ENCODE data around the gene CLECL1. TPM values are rescaled to one million over a fixed set of nuclear protein-coding genes. Genes with fewer than 3 reads are reported as not detected.

Gene CLECL1
- total RNA-seq, 1 donor from 2014 or later: not detected

- Mint-ChIP-seq H3K9me3 (ENCODE audit: unreplicated experiment) (peaks cover 3% of the 10 kb centered on the region), H3K4me3 (ENCODE audit: unreplicated experiment) (no peak overlapping the region), H3K4me1 (ENCODE audit: low read depth, unreplicated experiment) (peaks cover 3% of the 10 kb centered on the region), H3K27ac (ENCODE audit: unreplicated experiment) (no peak overlapping the region), H3K27me3 (ENCODE audit: unreplicated experiment) (peaks cover 2% of the 10 kb centered on the region), H3K36me3 (ENCODE audit: unreplicated experiment) (no peaks in the 10 kb centered on the region)
- no peak for TF ChIP-seq CTCF (IDR thresholded peaks at IDR 0.05; ENCODE audit: partially characterized antibody, unreplicated experiment)
- DNase-seq: no peak
Observed at GRCh38 chr12:9711664-9712063, 21.2 kb downstream of the CLECL1 start.

- DNase-seq: no peak
- Mint-ChIP-seq H3K36me3 (ENCODE audit: unreplicated experiment) (no peaks in the 10 kb centered on the region), H3K4me3 (ENCODE audit: unreplicated experiment) (no peak overlapping the region), H3K27me3 (ENCODE audit: unreplicated experiment) (peaks cover 2% of the 10 kb centered on the region), H3K4me1 (ENCODE audit: low read depth, unreplicated experiment) (peaks cover 3% of the 10 kb centered on the region), H3K9me3 (ENCODE audit: unreplicated experiment) (peaks cover 3% of the 10 kb centered on the region), H3K27ac (ENCODE audit: unreplicated experiment) (peak overlapping the region; percentile 15)
- TF ChIP-seq CTCF (IDR thresholded peaks at IDR 0.05; ENCODE audit: partially characterized antibody, unreplicated experiment): no peak
Observed at GRCh38 chr12:9710584-9711375, 22.1 kb downstream of the CLECL1 start.

- Mint-ChIP-seq H3K4me3 (ENCODE audit: unreplicated experiment) (no peak overlapping the region), H3K27ac (ENCODE audit: unreplicated experiment) (no peak overlapping the region), H3K36me3 (ENCODE audit: unreplicated experiment) (no peaks in the 10 kb centered on the region), H3K4me1 (ENCODE audit: low read depth, unreplicated experiment) (peaks cover 3% of the 10 kb centered on the region), H3K27me3 (ENCODE audit: unreplicated experiment) (peaks cover 2% of the 10 kb centered on the region), H3K9me3 (ENCODE audit: unreplicated experiment) (peaks cover 3% of the 10 kb centered on the region)
- TF ChIP-seq CTCF (IDR thresholded peaks at IDR 0.05; ENCODE audit: partially characterized antibody, unreplicated experiment): no peak
- DNase-seq: no peak
Observed at GRCh38 chr12:9708853-9709252, 24.0 kb downstream of the CLECL1 start.

- peak; percentile 85 for TF ChIP-seq CTCF (IDR thresholded peaks at IDR 0.05; ENCODE audit: partially characterized antibody, unreplicated experiment)
- peaks cover 3% of the 10 kb centered on the region for H3K4me1 Mint-ChIP-seq (ENCODE audit: low read depth, unreplicated experiment)
- H3K9me3 Mint-ChIP-seq (ENCODE audit: unreplicated experiment): peaks cover 3% of the 10 kb centered on the region
- H3K27ac Mint-ChIP-seq (ENCODE audit: unreplicated experiment): no peak overlapping the region
- peak; percentile 59 for DNase-seq
- H3K27me3 Mint-ChIP-seq (ENCODE audit: unreplicated experiment): peaks cover 2% of the 10 kb centered on the region
- H3K36me3 Mint-ChIP-seq (ENCODE audit: unreplicated experiment): no peaks in the 10 kb centered on the region
- no peak overlapping the region for H3K4me3 Mint-ChIP-seq (ENCODE audit: unreplicated experiment)
Observed at GRCh38 chr12:9707864-9708808, 24.8 kb downstream of the CLECL1 start.

Measured in glutamatergic neuron (in vitro differentiated cells).